DMS114 treated with DMSO at 0.1 percent for 48 hours (cell line): ENCODE data around the gene RNF220.

Experiments
- DNase-seq: peaks from one replicate; lab custom pipeline; 2025; ENCODE audit not compliant: unreplicated experiment; lab: John Stamatoyannopoulos, UW

RNF220 gene

GRCh38 chr1:44631333-44631646, 226.2 kb downstream of the RNF220 start:
- no peak for DNase-seq

GRCh38 chr1:44631647-44632539, 226.8 kb downstream of the RNF220 start:
- peak; percentile 64 for DNase-seq

GRCh38 chr1:44632598-44632997, 227.5 kb downstream of the RNF220 start:
- DNase-seq: no peak

GRCh38 chr1:44634606-44635189, 229.6 kb downstream of the RNF220 start:
- DNase-seq: no peak

- no peak for DNase-seq
Measured at GRCh38 chr1:44635439-44635838, 230.4 kb downstream of the RNF220 start.

GRCh38 chr1:44636083-44636687, 231.1 kb downstream of the RNF220 start:
- no peak for DNase-seq

GRCh38 chr1:44636688-44637598, 231.9 kb downstream of the RNF220 start:
- no peak for DNase-seq

- DNase-seq: no peak
Measured at GRCh38 chr1:44637702-44638411, 232.8 kb downstream of the RNF220 start.

- DNase-seq: no peak
Measured at GRCh38 chr1:44640200-44640853, 235.3 kb downstream of the RNF220 start.

- no peak for DNase-seq
Measured at GRCh38 chr1:44641126-44642102, 236.4 kb downstream of the RNF220 start.

- no peak for DNase-seq
Measured at GRCh38 chr1:44642255-44642654, 237.2 kb downstream of the RNF220 start.

GRCh38 chr1:44642925-44643324, 237.9 kb downstream of the RNF220 start:
- DNase-seq: no peak

GRCh38 chr1:44643721-44644334, 238.8 kb downstream of the RNF220 start:
- no peak for DNase-seq

GRCh38 chr1:44644806-44645205, 239.8 kb downstream of the RNF220 start:
- no peak for DNase-seq

GRCh38 chr1:44645476-44646244, 240.6 kb downstream of the RNF220 start:
- DNase-seq: no peak

- no peak for DNase-seq
Measured at GRCh38 chr1:44646261-44647110, 241.4 kb downstream of the RNF220 start.

GRCh38 chr1:44647896-44648295, 242.8 kb downstream of the RNF220 start:
- DNase-seq: no peak
